Glutamatergic neuron (in vitro differentiated cells): ENCODE measurements around the gene UBE2H. TPM values are rescaled to one million over a fixed set of nuclear protein-coding genes. Genes with fewer than 3 reads are reported as not detected.

Source experiments
- DNase-seq: peaks from one replicate; pipeline ENCODE4 v3.0.0; 2022
- H3K27ac Mint-ChIP-seq: one replicate; pipeline ENCODE4 v1.8.0; 2020; ENCODE audit warnings: mild to moderate bottlenecking, mixed read lengths, inconsistent platforms; ENCODE audit not compliant: unreplicated experiment
- H3K27me3 Mint-ChIP-seq: one replicate; pipeline ENCODE4 v1.8.0; 2020; ENCODE audit warnings: mild to moderate bottlenecking, moderate library complexity, mixed read lengths, inconsistent platforms; ENCODE audit not compliant: unreplicated experiment
- H3K36me3 Mint-ChIP-seq: one replicate; pipeline ENCODE4 v1.8.0; 2020; ENCODE audit warnings: mild to moderate bottlenecking, mixed read lengths, inconsistent platforms; ENCODE audit not compliant: unreplicated experiment
- H3K4me1 Mint-ChIP-seq: one replicate; pipeline ENCODE4 v1.8.0; 2020; ENCODE audit warnings: mild to moderate bottlenecking, low read depth, mixed read lengths, inconsistent platforms; ENCODE audit not compliant: unreplicated experiment
- H3K4me3 Mint-ChIP-seq: one replicate; pipeline ENCODE4 v1.8.0; 2020; ENCODE audit warnings: mild to moderate bottlenecking, mixed read lengths, inconsistent platforms; ENCODE audit not compliant: unreplicated experiment
- H3K9me3 Mint-ChIP-seq: one replicate; pipeline ENCODE4 v1.8.0; 2020; ENCODE audit warnings: mild to moderate bottlenecking, moderate library complexity, mixed read lengths, inconsistent platforms; ENCODE audit not compliant: unreplicated experiment
- CTCF ChIP-seq: fragments of 200-600 bp; sonication (generic); IDR thresholded peaks from one replicate; pipeline ENCODE4 v1.5.0; 2021; ENCODE audit not compliant: partially characterized antibody, unreplicated experiment
- total RNA-seq: library from RNA; stranded (reverse); fragmentation: NEBNext Ultra II Directional; extraction: Animal tissue kit (Norgen Biotek cat#: 25700); gene quantifications from one replicate; pipeline ENCODE4 v1.2.1, GENCODE V29; 2021; ENCODE audit not compliant: unreplicated experiment

The UBE2H gene
- total RNA-seq, 1 donor from 2014 or later = 100 TPM

GRCh38 chr7:129821476-129821875 lies 131.3 kb downstream of the UBE2H start:
- Mint-ChIP-seq H3K36me3 (peaks cover 12% of the 10 kb centered on the region), H3K4me3 (no peak overlapping the region), H3K27ac (no peak overlapping the region), H3K27me3 (peaks cover 5% of the 10 kb centered on the region), H3K9me3 (peaks cover 5% of the 10 kb centered on the region), H3K4me1 (peaks cover 3% of the 10 kb centered on the region)
- no peak for DNase-seq
- no peak for TF ChIP-seq CTCF

GRCh38 chr7:129816742-129817141 lies 136.0 kb downstream of the UBE2H start:
- Mint-ChIP-seq H3K4me1 (peaks cover 3% of the 10 kb centered on the region), H3K4me3 (no peak overlapping the region), H3K27ac (no peak overlapping the region), H3K9me3 (peaks cover 3% of the 10 kb centered on the region), H3K27me3 (no peaks in the 10 kb centered on the region), H3K36me3 (peaks cover 12% of the 10 kb centered on the region)
- DNase-seq = no peak
- TF ChIP-seq CTCF = no peak

GRCh38 chr7:129807863-129808262 lies 144.9 kb downstream of the UBE2H start:
- H3K9me3 Mint-ChIP-seq = peaks cover 5% of the 10 kb centered on the region
- no peak for DNase-seq
- H3K27ac Mint-ChIP-seq = peak overlapping the region; percentile 28
- H3K4me3 Mint-ChIP-seq = no peak overlapping the region
- TF ChIP-seq CTCF = no peak
- H3K36me3 Mint-ChIP-seq = no peaks in the 10 kb centered on the region
- peaks cover 3% of the 10 kb centered on the region for H3K27me3 Mint-ChIP-seq
- H3K4me1 Mint-ChIP-seq = peaks cover 4% of the 10 kb centered on the region

- DNase-seq = no peak
- peaks cover 5% of the 10 kb centered on the region for H3K4me1 Mint-ChIP-seq
- H3K36me3 Mint-ChIP-seq = no peaks in the 10 kb centered on the region
- H3K27ac Mint-ChIP-seq = no peak overlapping the region
- H3K27me3 Mint-ChIP-seq = peaks cover 3% of the 10 kb centered on the region
- no peak for TF ChIP-seq CTCF
- H3K4me3 Mint-ChIP-seq = no peak overlapping the region
- H3K9me3 Mint-ChIP-seq = peaks cover 7% of the 10 kb centered on the region
Observed at GRCh38 chr7:129804890-129805719, 147.7 kb downstream of the UBE2H start.
